HepG2 (cell line): ENCODE measurements around the gene LAMTOR2. TPM values are rescaled to one million over a fixed set of nuclear protein-coding genes. Genes with fewer than 3 reads are reported as not detected.

Source experiments
- AKAP8 ChIP-seq: sonication (generic); formaldehyde crosslinking; IDR thresholded peaks from 2 replicates; pipeline ENCODE4 v1.5.1; 2020; ENCODE audit warnings: mild to moderate bottlenecking, missing genetic modification reagents
- ATF1 ChIP-seq: IDR thresholded peaks from 2 replicates; pipeline ENCODE4 v1.6.1; 2016; ENCODE audit warnings: mild to moderate bottlenecking, control low read depth
- BRD4 ChIP-seq: sonication (generic); formaldehyde crosslinking; IDR thresholded peaks from 2 replicates; pipeline ENCODE4 v1.4.0; 2020; ENCODE audit warnings: missing genetic modification reagents
- CBX1 ChIP-seq: IDR thresholded peaks from one replicate; pipeline ENCODE4 v1.6.1; 2016; ENCODE audit warnings: antibody characterized with exemption, low read depth
- CHD4 ChIP-seq: fragments of 200-600 bp; sonication (generic); IDR thresholded peaks from 2 replicates; pipeline ENCODE4 v1.7.0; 2017; ENCODE audit warnings: mild to moderate bottlenecking, low read length, borderline replicate concordance
- EED ChIP-seq: sonication (generic); formaldehyde crosslinking; IDR thresholded peaks from 2 replicates; pipeline ENCODE4 v1.5.0; 2020; ENCODE audit warnings: mild to moderate bottlenecking, missing genetic modification reagents
- FOXJ3 ChIP-seq: sonication (generic); formaldehyde crosslinking; IDR thresholded peaks from 2 replicates; pipeline ENCODE4 v1.4.0; 2020; ENCODE audit warnings: missing genetic modification reagents, mild to moderate bottlenecking, borderline replicate concordance
- GATAD2A ChIP-seq: IDR thresholded peaks from 2 replicates; pipeline ENCODE4 v1.6.1; 2016
- KLF11 ChIP-seq: IDR thresholded peaks from 2 replicates; pipeline ENCODE4 v1.6.1; 2016; ENCODE audit warnings: missing compliant biosample characterization
- KLF6 ChIP-seq: IDR thresholded peaks from 2 replicates; pipeline ENCODE4 v1.8.0; 2016; ENCODE audit warnings: missing biosample characterization, missing genetic modification reagents
- MIXL1 ChIP-seq: IDR thresholded peaks from 2 replicates; pipeline ENCODE4 v1.6.1; 2016
- RARG ChIP-seq: sonication (generic); formaldehyde crosslinking; IDR thresholded peaks from 2 replicates; pipeline ENCODE4 v1.4.0; 2020; ENCODE audit warnings: low read depth, mild to moderate bottlenecking, missing genetic modification reagents
- SMAD3 ChIP-seq: sonication (generic); formaldehyde crosslinking; IDR thresholded peaks from 2 replicates; pipeline ENCODE4 v1.4.0; 2020; ENCODE audit warnings: missing genetic modification reagents
- SP1 ChIP-seq, 2 experiments: fragments of 450-650 bp in 1 of 2; sonication (generic) in 1 of 2; formaldehyde crosslinking in 1 of 2; IDR thresholded peaks; 2 replicates each; pipeline versions ENCODE4 v1.4.0 to v1.6.1; 2016 to 2020; ENCODE audit warnings: missing genetic modification reagents in 1 of 2
- SP2 ChIP-seq: sonication (generic); formaldehyde crosslinking; IDR thresholded peaks from 2 replicates; pipeline ENCODE4 v1.5.1; 2020; ENCODE audit warnings: mild to moderate bottlenecking, missing genetic modification reagents
- SP5 ChIP-seq: IDR thresholded peaks from 2 replicates; pipeline ENCODE4 v1.6.1; 2016; ENCODE audit warnings: low read depth, borderline replicate concordance
- SSRP1 ChIP-seq: IDR thresholded peaks from 2 replicates; pipeline ENCODE4 v1.6.1; 2016; ENCODE audit warnings: control low read depth
- ZNF33B ChIP-seq: sonication (generic); formaldehyde crosslinking; IDR thresholded peaks from 2 replicates; pipeline ENCODE4 v1.5.1; 2020; ENCODE audit warnings: mild to moderate bottlenecking, missing genetic modification reagents
- ZNF468 ChIP-seq: sonication (generic); formaldehyde crosslinking; IDR thresholded peaks from 2 replicates; pipeline ENCODE4 v1.8.0; 2022; ENCODE audit warnings: mild to moderate bottlenecking, moderate library complexity, missing genetic modification reagents
- ZNF75D ChIP-seq: sonication (generic); formaldehyde crosslinking; IDR thresholded peaks from 2 replicates; pipeline ENCODE4 v1.8.1; 2023; ENCODE audit warnings: missing genetic modification reagents, mild to moderate bottlenecking, borderline replicate concordance
- ZNF83 ChIP-seq: sonication (generic); formaldehyde crosslinking; IDR thresholded peaks from 2 replicates; pipeline ENCODE4 v1.4.0; 2020; ENCODE audit warnings: missing genetic modification reagents, mild to moderate bottlenecking, borderline replicate concordance
- polyA plus RNA-seq, 8 experiments: library from polyadenylated mRNA; depleted of rRNA in 3 of 8; stranded (reverse) in 7 of 8; unstranded in 1 of 8; fragments of >200 nt; fragmentation: Illumina TruSeq in 4 of 8; extraction: Trizol in 4 of 8; gene quantifications; 2 replicates each; pipeline versions ENCODE4 v1.2.1 to v1.2.3, GENCODE V29; 2011 to 2016; ENCODE audit warnings: low read depth in 4 of 8, missing spikeins in 1 of 8, mixed read lengths in 1 of 8; ENCODE audit not compliant: insufficient read depth in 1 of 8
- total RNA-seq, 5 experiments: library from RNA; depleted of rRNA; stranded (reverse); fragments of >200 nt; fragmentation: Illumina TruSeq; extraction: Trizol; gene quantifications; 2 replicates each; pipeline ENCODE4 v1.2.3, GENCODE V29; 2016; ENCODE audit warnings: low read depth in 1 of 5
- TF ChIP-seq, protein P1 (sequence below), 2 experiments: fragments of 450-650 bp in 1 of 2; sonication (generic) in 1 of 2; formaldehyde crosslinking in 1 of 2; IDR thresholded peaks; 2 replicates each; pipeline versions ENCODE4 v1.6.1 to v1.8.0; 2016 to 2022; ENCODE audit warnings: antibody characterized with exemption in 1 of 2, mild to moderate bottlenecking in 1 of 2, missing genetic modification reagents in 1 of 2
- TF ChIP-seq, protein P2 (sequence below): IDR thresholded peaks from 2 replicates; pipeline ENCODE4 v1.6.1; 2016; ENCODE audit warnings: low read depth

Gene LAMTOR2
- total and polyA plus RNA-seq, 2 of the 13 experiments (the other 11 are each of a cell fraction or from before 2014, with no cell fraction given) = 36.5 to 66.4 TPM

DNA sequence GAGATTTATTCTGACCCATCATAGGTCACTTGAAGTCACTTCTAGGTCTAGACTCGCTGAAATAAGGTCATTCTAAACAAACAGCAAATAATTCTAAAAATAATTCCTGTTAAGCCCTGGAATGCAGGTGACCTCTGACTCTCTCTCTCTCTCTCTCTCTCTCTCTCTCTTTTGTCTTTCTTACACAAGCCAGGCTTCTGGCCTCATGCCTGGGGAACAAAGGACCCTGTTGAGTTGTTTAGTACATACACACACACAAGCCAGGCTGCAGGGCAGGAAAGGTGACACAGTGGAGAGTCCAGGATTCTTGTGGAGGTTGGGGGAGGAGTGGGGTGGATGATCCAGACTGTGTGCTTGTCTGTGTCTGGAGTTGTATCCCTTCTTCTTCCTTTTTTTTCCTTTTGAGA lies 31.7 kb downstream of the LAMTOR2 start (continued):
- TF ChIP-seq, protein P1, sequence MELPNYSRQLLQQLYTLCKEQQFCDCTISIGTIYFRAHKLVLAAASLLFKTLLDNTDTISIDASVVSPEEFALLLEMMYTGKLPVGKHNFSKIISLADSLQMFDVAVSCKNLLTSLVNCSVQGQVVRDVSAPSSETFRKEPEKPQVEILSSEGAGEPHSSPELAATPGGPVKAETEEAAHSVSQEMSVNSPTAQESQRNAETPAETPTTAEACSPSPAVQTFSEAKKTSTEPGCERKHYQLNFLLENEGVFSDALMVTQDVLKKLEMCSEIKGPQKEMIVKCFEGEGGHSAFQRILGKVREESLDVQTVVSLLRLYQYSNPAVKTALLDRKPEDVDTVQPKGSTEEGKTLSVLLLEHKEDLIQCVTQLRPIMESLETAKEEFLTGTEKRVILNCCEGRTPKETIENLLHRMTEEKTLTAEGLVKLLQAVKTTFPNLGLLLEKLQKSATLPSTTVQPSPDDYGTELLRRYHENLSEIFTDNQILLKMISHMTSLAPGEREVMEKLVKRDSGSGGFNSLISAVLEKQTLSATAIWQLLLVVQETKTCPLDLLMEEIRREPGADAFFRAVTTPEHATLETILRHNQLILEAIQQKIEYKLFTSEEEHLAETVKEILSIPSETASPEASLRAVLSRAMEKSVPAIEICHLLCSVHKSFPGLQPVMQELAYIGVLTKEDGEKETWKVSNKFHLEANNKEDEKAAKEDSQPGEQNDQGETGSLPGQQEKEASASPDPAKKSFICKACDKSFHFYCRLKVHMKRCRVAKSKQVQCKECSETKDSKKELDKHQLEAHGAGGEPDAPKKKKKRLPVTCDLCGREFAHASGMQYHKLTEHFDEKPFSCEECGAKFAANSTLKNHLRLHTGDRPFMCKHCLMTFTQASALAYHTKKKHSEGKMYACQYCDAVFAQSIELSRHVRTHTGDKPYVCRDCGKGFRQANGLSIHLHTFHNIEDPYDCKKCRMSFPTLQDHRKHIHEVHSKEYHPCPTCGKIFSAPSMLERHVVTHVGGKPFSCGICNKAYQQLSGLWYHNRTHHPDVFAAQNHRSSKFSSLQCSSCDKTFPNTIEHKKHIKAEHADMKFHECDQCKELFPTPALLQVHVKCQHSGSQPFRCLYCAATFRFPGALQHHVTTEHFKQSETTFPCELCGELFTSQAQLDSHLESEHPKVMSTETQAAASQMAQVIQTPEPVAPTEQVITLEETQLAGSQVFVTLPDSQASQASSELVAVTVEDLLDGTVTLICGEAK (IDR thresholded peaks at IDR 0.05) = no peak
- TF ChIP-seq, protein P1 (CRISPR knock-in tag; IDR thresholded peaks at IDR 0.05) = peak; percentile 64; the same call in 1 of the 2 replicates
- TF ChIP-seq ZNF75D (CRISPR knock-in tag) = no peak
- peak; percentile 84; the same call in 1 of the 2 replicates for TF ChIP-seq SP5 (CRISPR knock-in tag)
- TF ChIP-seq CBX1 = no peak
- peak; percentile 98 for TF ChIP-seq GATAD2A (CRISPR knock-in tag)
- peak; percentile 57; the same call in 1 of the 2 replicates for TF ChIP-seq SSRP1
- TF ChIP-seq SP1 (IDR thresholded peaks at IDR 0.05) = no peak
- TF ChIP-seq SP1 (CRISPR knock-in tag; IDR thresholded peaks at IDR 0.05) = peak; percentile 37; the same call in 1 of the 2 replicates
- TF ChIP-seq ZNF33B (CRISPR knock-in tag) = peak; percentile 62; the same call in 1 of the 2 replicates
- peak; percentile 95 for TF ChIP-seq FOXJ3 (CRISPR knock-in tag)
- TF ChIP-seq SP2 = no peak
- TF ChIP-seq RARG (CRISPR knock-in tag) = no peak
- peak; percentile 69 for TF ChIP-seq ATF1 (CRISPR knock-in tag)
- TF ChIP-seq, protein P2, sequence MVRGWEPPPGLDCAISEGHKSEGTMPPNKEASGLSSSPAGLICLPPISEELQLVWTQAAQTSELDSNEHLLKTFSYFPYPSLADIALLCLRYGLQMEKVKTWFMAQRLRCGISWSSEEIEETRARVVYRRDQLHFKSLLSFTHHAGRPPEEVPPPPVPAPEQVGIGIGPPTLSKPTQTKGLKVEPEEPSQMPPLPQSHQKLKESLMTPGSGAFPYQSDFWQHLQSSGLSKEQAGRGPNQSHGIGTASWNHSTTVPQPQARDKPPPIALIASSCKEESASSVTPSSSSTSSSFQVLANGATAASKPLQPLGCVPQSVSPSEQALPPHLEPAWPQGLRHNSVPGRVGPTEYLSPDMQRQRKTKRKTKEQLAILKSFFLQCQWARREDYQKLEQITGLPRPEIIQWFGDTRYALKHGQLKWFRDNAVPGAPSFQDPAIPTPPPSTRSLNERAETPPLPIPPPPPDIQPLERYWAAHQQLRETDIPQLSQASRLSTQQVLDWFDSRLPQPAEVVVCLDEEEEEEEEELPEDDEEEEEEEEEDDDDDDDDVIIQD (CRISPR knock-in tag) = peak; percentile 48
- TF ChIP-seq SMAD3 (CRISPR knock-in tag) = peak; percentile 82
- peak; percentile 31; the same call in 1 of the 2 replicates for TF ChIP-seq AKAP8 (CRISPR knock-in tag)
- 0 out of 2 replicates have a peak, but pooled peaks have one; percentile 33 for TF ChIP-seq ZNF468 (CRISPR knock-in tag)
- TF ChIP-seq MIXL1 (CRISPR knock-in tag) = peak; percentile 61; the same call in 1 of the 2 replicates
- TF ChIP-seq EED (CRISPR knock-in tag) = no peak
- TF ChIP-seq BRD4 = no peak
- TF ChIP-seq KLF11 = peak; percentile 60; the same call in 1 of the 2 replicates
- TF ChIP-seq ZNF83 = no peak
- peak; percentile 80; the same call in 1 of the 2 replicates for TF ChIP-seq CHD4
- 0 out of 2 replicates have a peak, but pooled peaks have one; percentile 45 for TF ChIP-seq KLF6 (CRISPR knock-in tag)
